Mesodermal cell (in vitro differentiated cells): ENCODE results near the gene FBLN2.

Source experiments
- H3K27ac ChIP-seq: 2 replicates; pipeline ENCODE4 v1.7.0; 2013; ENCODE audit warnings: mild to moderate bottlenecking, low read depth, low read length, moderate library complexity; ENCODE audit not compliant: severe bottlenecking
- H3K36me3 ChIP-seq: 2 replicates; pipeline ENCODE4 v1.7.1; 2013; ENCODE audit warnings: mild to moderate bottlenecking, low read length, moderate library complexity; ENCODE audit not compliant: control insufficient read depth, insufficient read depth
- H3K4me1 ChIP-seq: one replicate; pipeline ENCODE4 v1.7.1; 2013; ENCODE audit warnings: mild to moderate bottlenecking, low read length; ENCODE audit not compliant: insufficient read depth, control insufficient read depth, poor library complexity, severe bottlenecking
- H3K4me3 ChIP-seq: 2 replicates; pipeline ENCODE4 v1.7.0; 2013; ENCODE audit warnings: low read length, control low read depth, mild to moderate bottlenecking; ENCODE audit not compliant: insufficient read depth, poor library complexity, severe bottlenecking; ENCODE audit errors: extremely low read depth
- H3K9me3 ChIP-seq: 2 replicates; pipeline ENCODE4 v1.7.1; 2013; ENCODE audit warnings: mild to moderate bottlenecking, low read length, moderate library complexity; ENCODE audit not compliant: control insufficient read depth
- WGBS, 2 experiments: methylation state at CpG; one replicate each; pipeline ENCODE4 v1.1.5; 2013; ENCODE audit warnings: missing lambda C conversion rate in 2 of 2; ENCODE audit not compliant: insufficient coverage in 2 of 2; 5-methylcytosine and 5-hydroxymethylcytosine counted together

Gene FBLN2

DNA sequence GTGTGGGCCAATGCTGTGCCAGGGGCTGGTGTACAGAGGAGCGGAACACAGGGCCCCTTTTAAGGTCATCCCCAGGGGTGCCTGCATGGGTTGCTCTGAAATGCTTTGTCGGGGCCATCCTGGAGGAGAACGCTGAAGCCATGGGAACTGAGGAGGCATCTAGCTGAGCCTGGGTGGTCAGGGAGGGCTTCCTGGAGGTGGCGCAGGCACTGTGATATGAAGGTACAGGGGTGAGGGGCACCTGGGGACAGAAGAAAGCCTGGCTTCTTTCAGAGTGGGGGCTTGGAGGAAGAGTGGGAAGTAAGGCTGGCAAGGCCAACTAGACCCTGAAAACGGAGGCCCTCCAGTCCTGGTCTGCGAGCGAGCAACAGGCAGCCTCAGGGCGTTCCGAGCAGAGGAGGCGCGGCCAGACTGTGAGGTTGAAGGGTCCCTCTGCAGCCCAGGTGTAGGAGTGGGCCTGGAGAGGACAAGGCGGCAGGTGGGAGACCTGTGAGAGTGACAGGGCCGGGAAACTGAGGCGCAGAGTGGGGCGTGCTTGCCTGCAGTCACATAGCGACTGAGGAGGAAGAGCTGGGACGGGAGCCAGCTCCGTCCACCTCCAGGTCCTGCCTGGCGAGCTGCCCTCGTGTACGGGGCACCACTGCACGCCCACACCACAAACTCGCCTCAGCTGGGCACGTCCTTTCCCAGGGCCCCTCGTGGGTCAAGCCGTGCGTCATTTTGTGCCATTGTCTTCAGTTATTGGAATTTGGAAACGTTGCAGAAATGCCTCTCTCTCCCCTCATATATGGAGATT, 4.1 kb downstream of the FBLN2 start:
- 92 to 95% methylated on average over 22 to 27 of the region's 28 CpGs for WGBS, 2 experiments
- Histone ChIP-seq H3K4me3 (no peak overlapping the region), H3K36me3 (no peaks in the 10 kb centered on the region), H3K4me1 (peaks cover 27% of the 10 kb centered on the region), H3K27ac (no peak overlapping the region), H3K9me3 (no peaks in the 10 kb centered on the region)

DNA sequence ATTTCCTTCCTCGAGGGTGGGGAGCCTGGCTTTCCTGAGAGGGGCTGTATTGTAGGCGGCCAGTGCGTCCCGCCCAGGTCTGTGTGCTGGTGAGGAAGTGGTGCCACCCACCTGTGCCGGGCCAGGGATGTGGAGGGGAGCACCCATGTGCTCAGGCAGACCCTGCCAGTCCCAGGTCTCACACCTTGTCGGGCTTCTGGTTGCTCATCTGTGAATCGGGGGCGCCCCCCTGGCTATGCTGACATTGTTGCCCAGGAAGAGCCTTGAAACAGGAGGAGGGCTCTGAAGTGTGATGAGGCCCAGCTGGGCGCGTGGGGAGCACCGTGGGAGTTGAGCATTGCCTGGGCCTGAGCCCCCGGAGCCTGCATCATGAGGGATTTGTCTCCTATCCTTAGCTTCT, 4.8 kb downstream of the FBLN2 start:
- WGBS, 2 experiments, result 86 to 87% methylated on average over 12 of the region's 12 CpGs

DNA sequence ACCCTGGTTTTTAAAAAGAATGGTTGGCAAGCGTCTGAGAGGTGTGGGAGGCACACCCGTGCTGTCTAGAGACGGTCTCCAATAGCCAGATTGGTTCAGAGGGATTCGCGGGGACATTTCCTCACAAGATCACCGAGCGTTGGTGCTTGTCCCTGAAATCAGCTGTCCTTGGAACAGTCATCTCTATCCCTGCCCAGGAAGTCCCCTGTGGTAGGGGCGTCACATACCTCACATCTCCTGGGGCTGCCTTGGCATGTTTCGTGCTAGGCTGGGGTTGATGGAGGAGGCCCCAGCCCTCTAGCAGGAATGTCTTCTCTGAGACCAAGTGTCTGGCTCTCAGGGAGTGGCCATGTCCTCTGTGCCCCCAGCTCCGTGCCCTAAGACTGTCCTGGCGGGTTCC, 6.8 kb downstream of the FBLN2 start:
- H3K4me3 ChIP-seq, result no peak overlapping the region
- WGBS, 2 experiments, result 83 to 89% methylated on average over 11 of the region's 11 CpGs
- H3K4me1 ChIP-seq, result peaks cover 15% of the 10 kb centered on the region
- no peaks in the 10 kb centered on the region for H3K9me3 ChIP-seq
- peaks cover 5% of the 10 kb centered on the region for H3K36me3 ChIP-seq
- peak overlapping the region; percentile 5 for H3K27ac ChIP-seq

More for the DNA sequence above, 4.8 kb downstream of the FBLN2 start:
- no peaks in the 10 kb centered on the region for H3K9me3 ChIP-seq
- H3K4me3 ChIP-seq, result no peak overlapping the region
- H3K36me3 ChIP-seq, result no peaks in the 10 kb centered on the region
- H3K27ac ChIP-seq, result no peak overlapping the region
- H3K4me1 ChIP-seq, result peaks cover 21% of the 10 kb centered on the region

DNA sequence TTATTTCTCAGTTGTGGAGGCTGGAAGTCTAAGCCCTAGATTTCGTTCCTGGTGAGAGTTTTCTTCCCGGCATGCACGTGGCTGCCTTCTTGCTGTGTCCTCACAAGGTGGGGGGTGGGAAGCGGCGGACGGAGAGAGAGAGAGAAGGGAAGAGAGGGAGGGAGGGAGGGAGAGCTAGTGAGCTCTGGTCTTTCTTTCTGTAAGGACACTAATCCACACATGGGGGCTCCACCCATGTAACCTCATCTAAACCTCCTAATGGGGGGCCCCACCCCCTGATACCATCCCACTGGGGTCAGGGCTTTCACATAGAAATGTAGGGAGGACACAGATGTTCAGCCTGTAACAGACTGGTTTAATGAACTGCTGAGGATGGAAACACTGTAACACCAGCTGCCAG, 7.3 kb downstream of the FBLN2 start:
- peak overlapping the region; percentile 5 for H3K27ac ChIP-seq
- WGBS, 2 experiments, result 40% methylated on average over 1 of the region's 6 CpGs
- no peaks in the 10 kb centered on the region for H3K9me3 ChIP-seq
- H3K4me3 ChIP-seq, result no peak overlapping the region
- peaks cover 9% of the 10 kb centered on the region for H3K36me3 ChIP-seq
- peaks cover 15% of the 10 kb centered on the region for H3K4me1 ChIP-seq

DNA sequence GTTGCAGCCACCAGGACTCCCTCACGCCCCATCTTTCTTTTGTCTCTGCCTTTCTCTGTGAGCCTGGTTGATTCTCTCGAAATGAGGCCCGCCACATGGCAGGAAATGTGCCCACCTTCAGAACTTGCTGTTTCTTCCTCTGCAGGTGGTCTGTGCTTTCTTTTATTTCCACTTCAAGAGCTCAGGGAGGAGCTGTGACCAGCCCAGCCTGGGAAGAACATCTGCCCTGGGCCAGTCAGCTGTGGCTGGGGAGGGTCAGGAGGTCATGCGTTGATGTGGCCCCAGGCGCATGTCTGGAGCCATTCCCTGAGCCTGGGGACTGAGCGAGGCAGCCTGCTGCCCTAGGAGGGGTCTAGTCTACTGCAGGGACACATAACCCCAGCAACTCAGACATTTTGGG, 8.0 kb downstream of the FBLN2 start:
- Histone ChIP-seq H3K9me3 (no peaks in the 10 kb centered on the region), H3K4me3 (no peak overlapping the region), H3K4me1 (peaks cover 15% of the 10 kb centered on the region), H3K36me3 (peaks cover 12% of the 10 kb centered on the region), H3K27ac (no peak overlapping the region)
- WGBS, 2 experiments, result 57 to 72% methylated on average over 6 of the region's 6 CpGs

DNA sequence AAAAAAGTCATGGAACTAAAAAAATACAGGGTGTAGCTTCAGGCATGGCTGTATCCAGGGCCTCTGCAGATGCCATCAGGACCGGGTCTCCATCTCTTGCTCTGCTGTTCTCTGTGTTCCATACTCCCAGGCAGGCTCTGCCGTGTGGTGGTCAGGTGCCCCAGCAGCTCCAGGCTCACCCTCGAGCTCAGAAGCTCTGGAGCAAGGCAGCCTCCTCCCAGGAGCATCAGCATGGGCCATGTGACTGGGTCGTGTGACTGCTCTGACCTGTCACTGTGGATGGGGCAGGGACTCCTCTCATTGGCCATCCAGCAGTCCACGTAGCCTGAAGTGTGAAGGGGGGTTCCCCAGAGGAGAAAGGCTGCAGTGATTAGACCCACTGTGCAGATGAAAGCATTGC, 8.5 kb downstream of the FBLN2 start:
- 86 to 94% methylated on average over 5 of the region's 5 CpGs for WGBS, 2 experiments
- H3K27ac ChIP-seq, result no peak overlapping the region

DNA sequence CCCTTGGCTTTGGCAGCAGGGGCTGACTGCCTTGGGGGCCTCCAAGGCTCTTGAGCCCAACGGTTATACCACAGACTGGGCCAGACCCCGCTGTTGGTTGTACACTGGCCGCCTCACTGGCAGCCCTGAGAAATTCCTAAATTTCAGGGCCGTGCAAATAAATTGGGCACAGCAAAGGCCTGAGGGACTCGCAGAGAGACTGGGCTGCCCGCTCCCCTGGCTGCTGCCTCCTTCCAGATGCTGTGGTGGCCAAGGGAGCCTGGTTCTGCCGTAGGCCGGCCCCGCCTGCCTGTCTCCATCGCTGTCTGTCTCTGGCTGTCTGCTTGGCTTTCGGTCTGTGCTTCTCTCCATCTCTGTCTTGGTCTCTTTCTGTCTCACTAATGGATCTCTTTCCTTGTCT, 9.0 kb downstream of the FBLN2 start:
- Histone ChIP-seq H3K27ac (no peak overlapping the region), H3K36me3 (peaks cover 15% of the 10 kb centered on the region), H3K9me3 (no peaks in the 10 kb centered on the region), H3K4me1 (peaks cover 15% of the 10 kb centered on the region), H3K4me3 (no peak overlapping the region)
- WGBS, 2 experiments, result 96 to 98% methylated on average over 11 of the region's 11 CpGs

More for the DNA sequence above, 8.5 kb downstream of the FBLN2 start:
- Histone ChIP-seq H3K36me3 (peaks cover 12% of the 10 kb centered on the region), H3K9me3 (no peaks in the 10 kb centered on the region), H3K4me1 (peaks cover 15% of the 10 kb centered on the region), H3K4me3 (no peak overlapping the region)

DNA sequence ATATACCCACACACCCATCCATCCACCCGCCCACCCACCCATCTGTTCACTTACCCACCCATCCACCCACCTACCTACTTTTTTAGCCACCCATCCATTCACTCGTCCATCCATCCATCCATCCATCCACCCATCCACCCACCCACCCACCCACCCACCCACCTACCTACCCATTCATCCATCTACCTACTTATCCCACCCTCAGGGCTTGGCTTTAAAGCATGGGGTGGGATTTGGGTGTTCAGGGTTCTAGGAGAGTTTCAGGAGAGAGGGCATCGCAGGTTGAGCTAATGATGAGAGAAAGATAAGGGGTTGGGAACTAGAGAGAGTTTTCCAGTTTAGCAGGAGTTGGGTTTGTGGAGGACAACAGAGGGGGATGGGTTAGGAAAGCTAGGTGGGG, 9.7 kb downstream of the FBLN2 start:
- WGBS, 2 experiments, result 90 to 100% methylated on average over 1 of the region's 3 CpGs
- H3K4me3 ChIP-seq, result no peak overlapping the region
- peaks cover 15% of the 10 kb centered on the region for H3K4me1 ChIP-seq
- H3K36me3 ChIP-seq, result peaks cover 15% of the 10 kb centered on the region
- H3K9me3 ChIP-seq, result no peaks in the 10 kb centered on the region
- H3K27ac ChIP-seq, result no peak overlapping the region

DNA sequence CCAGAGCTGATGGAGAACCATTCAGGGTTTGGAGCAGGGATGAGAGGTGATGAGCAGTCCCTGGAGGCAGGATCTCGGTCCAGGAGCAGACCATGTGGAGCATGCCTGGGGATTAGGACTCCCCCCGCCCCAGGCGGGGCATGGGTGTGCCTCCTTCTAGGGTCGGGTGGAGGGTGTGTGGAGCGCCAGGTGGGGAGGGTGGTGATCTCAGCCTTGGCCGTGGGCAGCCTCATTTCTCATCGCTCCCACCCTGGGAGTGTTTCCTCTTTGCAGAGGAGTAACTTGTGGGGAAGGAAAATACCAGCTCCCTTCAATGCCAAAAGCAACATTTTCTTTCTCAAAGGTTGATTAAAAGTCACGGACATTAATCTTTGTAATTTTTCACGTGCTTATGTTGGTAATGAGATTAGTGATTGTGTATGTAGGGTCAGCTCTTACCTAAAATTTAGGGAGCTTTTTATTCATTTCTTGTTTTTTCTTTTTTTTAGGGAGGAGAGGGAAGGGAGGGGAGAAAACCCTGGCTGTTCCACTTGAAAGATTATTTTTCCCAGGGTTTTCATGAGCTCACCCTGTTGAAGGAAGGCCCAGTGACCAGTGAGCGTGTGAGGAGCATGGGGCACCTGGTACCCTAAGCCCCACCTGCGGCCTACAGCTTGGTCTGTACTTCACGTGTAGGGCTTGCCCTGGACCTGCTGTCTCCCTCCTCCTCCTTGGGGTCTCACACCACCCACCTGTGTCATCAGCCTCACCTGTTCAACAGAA, 11.0 kb downstream of the FBLN2 start:
- Histone ChIP-seq H3K9me3 (no peaks in the 10 kb centered on the region), H3K4me1 (peaks cover 15% of the 10 kb centered on the region), H3K4me3 (no peak overlapping the region), H3K27ac (no peak overlapping the region), H3K36me3 (peaks cover 15% of the 10 kb centered on the region)
- WGBS, 2 experiments, result 93 to 96% methylated on average over 5 to 8 of the region's 12 CpGs

DNA sequence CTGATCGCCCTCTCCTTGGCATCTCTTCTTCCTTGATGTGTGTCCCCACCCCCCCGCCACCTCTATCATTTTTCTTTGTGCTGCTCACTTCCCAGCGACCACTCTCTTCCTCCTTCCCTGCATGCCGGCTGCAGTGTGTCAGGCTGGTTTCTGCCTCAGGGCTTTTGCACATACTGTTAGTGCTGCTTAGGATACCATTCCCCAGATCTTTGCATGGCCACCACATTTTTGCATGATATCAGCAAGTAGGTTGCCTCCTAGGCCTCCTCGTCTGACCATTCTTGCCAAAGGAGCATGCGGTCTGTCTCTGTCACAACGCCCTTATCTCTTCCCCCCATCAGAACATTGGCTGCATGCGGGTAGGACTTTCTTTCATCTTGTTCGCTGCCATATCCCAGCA, 12.5 kb downstream of the FBLN2 start:
- no peak overlapping the region for H3K27ac ChIP-seq
- H3K4me3 ChIP-seq, result no peak overlapping the region
- H3K4me1 ChIP-seq, result peaks cover 11% of the 10 kb centered on the region
- peaks cover 15% of the 10 kb centered on the region for H3K36me3 ChIP-seq
- no peaks in the 10 kb centered on the region for H3K9me3 ChIP-seq
- WGBS, 2 experiments, result 78 to 87% methylated on average over 8 of the region's 9 CpGs

DNA sequence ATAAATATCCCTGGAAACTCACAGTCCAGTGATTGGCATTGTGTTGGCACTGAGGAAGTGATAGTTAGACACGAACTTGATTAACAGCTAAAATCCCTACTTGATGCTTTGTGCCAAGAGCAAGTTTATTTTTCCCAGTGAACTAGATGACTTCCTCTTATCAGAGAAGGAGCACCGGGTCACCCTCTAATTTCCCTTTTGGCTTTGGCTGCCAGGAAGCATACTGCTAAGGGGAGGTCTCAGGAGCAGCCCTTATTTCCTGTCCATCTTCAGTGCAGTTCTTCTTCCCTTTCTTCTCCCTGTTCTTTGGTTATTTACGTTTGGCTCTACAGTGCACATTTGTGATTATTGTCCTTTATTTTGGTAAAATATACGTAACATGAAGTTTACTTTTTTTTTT, 13.0 kb downstream of the FBLN2 start:
- Histone ChIP-seq H3K36me3 (peaks cover 15% of the 10 kb centered on the region), H3K4me3 (no peak overlapping the region), H3K9me3 (no peaks in the 10 kb centered on the region), H3K4me1 (peaks cover 5% of the 10 kb centered on the region), H3K27ac (no peak overlapping the region)
- WGBS, 2 experiments, result 93 to 100% methylated on average over 2 of the region's 4 CpGs
